Breast epithelium (tissue), 4 donors: Measurements from ENCODE around the gene TTC6. TPM values are rescaled to one million over a fixed set of nuclear protein-coding genes. Genes with fewer than 3 reads are reported as not detected.

Experiments
- DNase-seq, 2 donors: peaks; one replicate each; pipeline ENCODE4 v3.0.0-alpha.2; 2019; ENCODE audit warnings: low spot score in 2 of 2
- H3K27ac ChIP-seq, 2 donors: fragments of 200-600 bp; sonication (generic) in 1 of 2; one replicate each; pipeline ENCODE4 v1.5.1; 2016 to 2019; ENCODE audit warnings: mild to moderate bottlenecking in 1 of 2
- H3K27me3 ChIP-seq, 2 donors: fragments of 200-600 bp; sonication (generic) in 1 of 2; one replicate each; pipeline versions ENCODE4 v1.5.1 to v1.6.0; 2017 to 2019; ENCODE audit warnings: control low read depth in 1 of 2, mild to moderate bottlenecking in 1 of 2
- H3K36me3 ChIP-seq: fragments of 200-600 bp; one replicate; pipeline ENCODE4 v1.5.1; 2019
- H3K4me1 ChIP-seq, 2 donors: fragments of 200-600 bp; sonication (generic); one replicate each; pipeline ENCODE4 v1.5.1; 2016 to 2019; ENCODE audit warnings: control low read depth in 1 of 2
- H3K4me3 ChIP-seq, 3 donors: fragments of 200-600 bp; sonication (generic); 1 replicate in 2 of 3; 2 replicates in 1 of 3; pipeline ENCODE4 v1.5.1; 2016 to 2019; ENCODE audit warnings: mild to moderate bottlenecking in 3 of 3, moderate library complexity in 2 of 3
- H3K9me3 ChIP-seq, 2 donors: fragments of 200-600 bp; sonication (generic) in 1 of 2; one replicate each; pipeline ENCODE4 v1.5.1; 2016 to 2019; ENCODE audit warnings: control low read depth in 1 of 2
- CTCF ChIP-seq, 3 donors: fragments of 450-650 bp; IDR thresholded peaks; one replicate each; pipeline ENCODE4 v1.5.1; 2016 to 2017; ENCODE audit warnings: antibody characterized with exemption in 3 of 3, mild to moderate bottlenecking in 3 of 3, moderate library complexity in 3 of 3
- POLR2A ChIP-seq: fragments of 450-650 bp; IDR thresholded peaks from one replicate; pipeline ENCODE4 v1.6.1; 2016; ENCODE audit warnings: antibody characterized with exemption, mild to moderate bottlenecking, moderate library complexity
- POLR2AphosphoS5 ChIP-seq, 3 donors: sonication (generic); formaldehyde crosslinking; IDR thresholded peaks; one replicate each; pipeline ENCODE4 v1.6.1; 2017; ENCODE audit warnings: antibody characterized with exemption in 3 of 3
- intact Hi-C: fragments of 100-400 bp; cut with DNase I; formaldehyde crosslinking; loops from one replicate; pipeline ENCODE4 v1.15.1; 2023; ENCODE audit warnings: low total_unique reads
- total RNA-seq, 3 donors: library from RNA; depleted of rRNA; stranded (reverse); fragments of >200 nt; gene quantifications; one replicate each; pipeline ENCODE4 v1.1.0, GENCODE V29; 2016

TTC6 gene
- total RNA-seq, 3 donors from 2014 or later: 74.7 to 78.6 TPM; not detected in 1

- Histone ChIP-seq H3K36me3 (peaks cover 3% of the 10 kb centered on the region), H3K27ac (no peak overlapping the region), H3K9me3 (peaks cover 10 to 38% of the 10 kb centered on the region in 2 donors), H3K27me3 (peaks cover 0 to 15% of the 10 kb centered on the region in 2 donors), H3K4me1 (no peaks in the 10 kb centered on the region), H3K4me3 (no peak overlapping the region)
- intact Hi-C loops: no loop called here
- no peak for DNase-seq
- TF ChIP-seq POLR2A (no peak), CTCF (IDR thresholded peaks at IDR 0.05) (no peak), POLR2AphosphoS5 (IDR thresholded peaks at IDR 0.05) (no peak)
Observed at GRCh38 chr14:37616853-37617252, 21.4 kb downstream of the TTC6 start.

GRCh38 chr14:37617864-37618365 lies 22.5 kb downstream of the TTC6 start:
- TF ChIP-seq POLR2AphosphoS5 (IDR thresholded peaks at IDR 0.05) (no peak), POLR2A (no peak), CTCF (IDR thresholded peaks at IDR 0.05) (no peak)
- no peak for DNase-seq
- Histone ChIP-seq H3K27me3 (peaks cover 0 to 21% of the 10 kb centered on the region in 2 donors), H3K27ac (peak overlapping the region in 1 of 2 donors; percentile 46), H3K4me1 (no peaks in the 10 kb centered on the region), H3K36me3 (peaks cover 3% of the 10 kb centered on the region), H3K9me3 (peaks cover 10 to 36% of the 10 kb centered on the region in 2 donors), H3K4me3 (no peak overlapping the region)
- intact Hi-C loops: no loop called here

- H3K4me3 ChIP-seq: no peak overlapping the region
Observed at GRCh38 chr14:37618498-37619028, 23.1 kb downstream of the TTC6 start.

GRCh38 chr14:37620856-37621255 lies 25.4 kb downstream of the TTC6 start:
- Histone ChIP-seq H3K4me1 (no peaks in the 10 kb centered on the region), H3K9me3 (peaks cover 3 to 6% of the 10 kb centered on the region in 2 donors), H3K4me3 (no peak overlapping the region), H3K27me3 (peaks cover 0 to 24% of the 10 kb centered on the region in 2 donors), H3K27ac (peak overlapping the region in 1 of 2 donors; percentile 85), H3K36me3 (no peaks in the 10 kb centered on the region)
- intact Hi-C loops: no loop called here
- TF ChIP-seq POLR2A (no peak), CTCF (IDR thresholded peaks at IDR 0.05) (no peak)
- DNase-seq: no peak

More at GRCh38 chr14:37618498-37619028, 23.1 kb downstream of the TTC6 start:
- no peak for TF ChIP-seq CTCF (IDR thresholded peaks at IDR 0.05)
- TF ChIP-seq POLR2A: no peak
- no peak for TF ChIP-seq POLR2AphosphoS5 (IDR thresholded peaks at IDR 0.05)
- peak overlapping the region in 1 of 2 donors; percentile 46 for H3K27ac ChIP-seq
- H3K36me3 ChIP-seq: peaks cover 3% of the 10 kb centered on the region
- peaks cover 0 to 24% of the 10 kb centered on the region in 2 donors for H3K27me3 ChIP-seq
- H3K9me3 ChIP-seq: peaks cover 10 to 29% of the 10 kb centered on the region in 2 donors
- no peak for DNase-seq
- intact Hi-C loops: no loop called here
- no peaks in the 10 kb centered on the region for H3K4me1 ChIP-seq

- peak overlapping the region in 2 of 3 donors; percentile 7 to 50 for H3K4me3 ChIP-seq
- peak overlapping the region; percentile 38 to 85 for H3K27ac ChIP-seq
- H3K4me1 ChIP-seq: no peaks in the 10 kb centered on the region
- TF ChIP-seq CTCF (IDR thresholded peaks at IDR 0.05): no peak
- no peak for TF ChIP-seq POLR2AphosphoS5 (IDR thresholded peaks at IDR 0.05)
- TF ChIP-seq POLR2A: no peak
- no peak for DNase-seq
- no peaks in the 10 kb centered on the region for H3K36me3 ChIP-seq
- no peaks in the 10 kb centered on the region for H3K9me3 ChIP-seq
- H3K27me3 ChIP-seq: peaks cover 0 to 24% of the 10 kb centered on the region in 2 donors
- intact Hi-C loops: no loop called here
Observed at GRCh38 chr14:37622231-37622923, 26.9 kb downstream of the TTC6 start.
